Measurements from ENCODE around the gene KIF6. TPM values are rescaled to one million over a fixed set of nuclear protein-coding genes. Genes with fewer than 3 reads are reported as not detected.

KIF6 gene
- total RNA-seq, 2 experiments from 2014 or later, result 0.31 TPM; not detected in 1

GRCh38 chr6:39543950-39544349 lies 181.3 kb downstream of the KIF6 start:
- H3K36me3 Mint-ChIP-seq, result no peaks in the 10 kb centered on the region
- no peaks in the 10 kb centered on the region for H3K9me3 Mint-ChIP-seq

GRCh38 chr6:39543095-39543494 lies 182.1 kb downstream of the KIF6 start:
- Mint-ChIP-seq H3K27ac (no peak overlapping the region), H3K27me3 (peaks cover 1% of the 10 kb centered on the region), H3K4me3 (no peak overlapping the region), H3K4me1 (ENCODE audit: low read depth) (no peaks in the 10 kb centered on the region), H3K36me3 (no peaks in the 10 kb centered on the region), H3K9me3 (no peaks in the 10 kb centered on the region)
- ChIA-PET POLR2A (no interaction called here), CTCF (no interaction called here)
- no peak for DNase-seq
- intact Hi-C loops (cut with micrococcal nuclease), result no loop called here

More at GRCh38 chr6:39543950-39544349, 181.3 kb downstream of the KIF6 start:
- H3K27ac Mint-ChIP-seq, result no peak overlapping the region
- intact Hi-C loops (cut with micrococcal nuclease), result no loop called here
- H3K4me1 Mint-ChIP-seq (ENCODE audit: low read depth), result no peaks in the 10 kb centered on the region
- no peak for DNase-seq
- no peak overlapping the region for H3K4me3 Mint-ChIP-seq
- ChIA-PET CTCF (no interaction called here), POLR2A (no interaction called here)
- H3K27me3 Mint-ChIP-seq, result peaks cover 1% of the 10 kb centered on the region

DNA sequence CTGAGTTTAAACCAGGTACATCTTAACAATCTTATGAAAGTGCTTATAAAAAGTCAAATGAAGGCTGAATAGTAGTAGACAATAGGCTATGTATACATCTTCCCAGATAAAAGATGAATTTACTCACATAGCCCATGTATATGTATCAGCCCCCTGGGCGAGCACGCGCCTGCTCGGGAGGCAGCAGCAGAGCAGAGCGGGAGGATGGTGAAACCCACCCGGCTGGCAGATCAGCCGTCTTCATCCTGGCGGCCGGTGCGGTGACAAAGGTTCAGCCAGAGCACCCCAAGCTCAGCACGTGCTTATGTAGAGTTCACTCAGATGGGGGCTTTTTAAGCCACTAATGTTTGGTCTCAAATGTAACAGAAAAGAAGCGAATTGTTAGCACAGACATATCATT lies 184.8 kb downstream of the KIF6 start:
- no peaks in the 10 kb centered on the region for H3K4me1 Mint-ChIP-seq (ENCODE audit: low read depth)
- no peak overlapping the region for H3K27ac Mint-ChIP-seq
- no peak for DNase-seq
- H3K27me3 Mint-ChIP-seq, result no peaks in the 10 kb centered on the region
- H3K36me3 Mint-ChIP-seq, result no peaks in the 10 kb centered on the region
- no peak overlapping the region for H3K4me3 Mint-ChIP-seq
- POLR2A ChIA-PET, result no interaction called here
- intact Hi-C loops (cut with micrococcal nuclease), result no loop called here
- CTCF ChIA-PET, result interaction anchor here (0.8 kb wide), 1 partner anchor 351 kb away, joined by 3 read pairs; no protein-coding TSS in a partner anchor
- H3K9me3 Mint-ChIP-seq, result no peaks in the 10 kb centered on the region

GRCh38 chr6:39530201-39530759 lies 194.9 kb downstream of the KIF6 start:
- Mint-ChIP-seq H3K36me3 (no peaks in the 10 kb centered on the region), H3K27me3 (peaks cover 29% of the 10 kb centered on the region), H3K9me3 (no peaks in the 10 kb centered on the region), H3K4me1 (ENCODE audit: low read depth) (no peaks in the 10 kb centered on the region), H3K27ac (no peak overlapping the region), H3K4me3 (no peak overlapping the region)
- CTCF ChIA-PET, result no interaction called here
- no peak for DNase-seq
- POLR2A ChIA-PET, result no interaction called here
- intact Hi-C loops (cut with micrococcal nuclease), result no loop called here

- no peak overlapping the region for H3K4me3 Mint-ChIP-seq
- CTCF ChIA-PET, result no interaction called here
- H3K9me3 Mint-ChIP-seq, result no peaks in the 10 kb centered on the region
- intact Hi-C loops (cut with micrococcal nuclease), result no loop called here
- peaks cover 29% of the 10 kb centered on the region for H3K27me3 Mint-ChIP-seq
- H3K36me3 Mint-ChIP-seq, result no peaks in the 10 kb centered on the region
- POLR2A ChIA-PET, result no interaction called here
- no peaks in the 10 kb centered on the region for H3K4me1 Mint-ChIP-seq (ENCODE audit: low read depth)
- no peak overlapping the region for H3K27ac Mint-ChIP-seq
- no peak for DNase-seq
Observed at GRCh38 chr6:39527792-39528564, 197.2 kb downstream of the KIF6 start.

- no peak overlapping the region for H3K27ac Mint-ChIP-seq
- DNase-seq, result no peak
- intact Hi-C loops (cut with micrococcal nuclease), result no loop called here
- no peaks in the 10 kb centered on the region for H3K36me3 Mint-ChIP-seq
- CTCF ChIA-PET, result no interaction called here
- POLR2A ChIA-PET, result no interaction called here
- no peaks in the 10 kb centered on the region for H3K4me1 Mint-ChIP-seq (ENCODE audit: low read depth)
- H3K27me3 Mint-ChIP-seq, result peaks cover 15% of the 10 kb centered on the region
- H3K4me3 Mint-ChIP-seq, result no peak overlapping the region
- no peaks in the 10 kb centered on the region for H3K9me3 Mint-ChIP-seq
Observed at GRCh38 chr6:39524007-39524406, 201.2 kb downstream of the KIF6 start.

DNA sequence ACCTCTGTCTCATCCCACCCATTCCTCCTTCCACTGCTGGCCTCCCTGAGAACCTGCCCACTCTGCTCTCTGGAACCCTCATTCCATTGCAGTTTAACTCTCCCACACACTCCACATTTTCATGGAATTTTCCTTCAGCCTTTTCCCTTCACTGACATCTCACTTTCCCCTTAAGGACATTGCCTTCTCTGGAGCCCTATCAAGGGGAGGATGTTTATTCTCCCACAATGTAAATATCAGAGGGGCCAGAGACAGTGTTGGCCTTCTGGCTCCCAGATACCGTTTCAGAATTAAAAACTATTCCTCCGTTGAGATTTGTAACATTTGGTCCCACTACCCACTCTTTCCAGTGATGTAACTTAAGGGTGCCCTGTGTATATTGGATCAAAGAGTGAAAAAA lies 203.2 kb downstream of the KIF6 start:
- ChIA-PET CTCF (no interaction called here), POLR2A (no interaction called here)
- no peaks in the 10 kb centered on the region for H3K9me3 Mint-ChIP-seq
- peaks cover 6% of the 10 kb centered on the region for H3K27me3 Mint-ChIP-seq
- H3K36me3 Mint-ChIP-seq, result no peaks in the 10 kb centered on the region
- no peaks in the 10 kb centered on the region for H3K4me1 Mint-ChIP-seq (ENCODE audit: low read depth)
- intact Hi-C loops (cut with micrococcal nuclease), result no loop called here
- H3K27ac Mint-ChIP-seq, result no peak overlapping the region
- no peak overlapping the region for H3K4me3 Mint-ChIP-seq
- no peak for DNase-seq

GRCh38 chr6:39520916-39521315 lies 204.3 kb downstream of the KIF6 start:
- intact Hi-C loops (cut with micrococcal nuclease), result no loop called here
- Mint-ChIP-seq H3K9me3 (no peaks in the 10 kb centered on the region), H3K36me3 (no peaks in the 10 kb centered on the region), H3K4me3 (no peak overlapping the region), H3K27me3 (peaks cover 2% of the 10 kb centered on the region), H3K27ac (no peak overlapping the region), H3K4me1 (ENCODE audit: low read depth) (no peaks in the 10 kb centered on the region)
- POLR2A ChIA-PET, result no interaction called here
- CTCF ChIA-PET, result no interaction called here
- no peak for DNase-seq

- DNase-seq, result no peak
- Mint-ChIP-seq H3K36me3 (no peaks in the 10 kb centered on the region), H3K4me3 (no peak overlapping the region), H3K4me1 (ENCODE audit: low read depth) (no peaks in the 10 kb centered on the region), H3K27ac (no peak overlapping the region), H3K9me3 (no peaks in the 10 kb centered on the region), H3K27me3 (peaks cover 3% of the 10 kb centered on the region)
- intact Hi-C loops (cut with micrococcal nuclease), result no loop called here
- POLR2A ChIA-PET, result no interaction called here
- CTCF ChIA-PET, result no interaction called here
Observed at GRCh38 chr6:39520411-39520810, 204.8 kb downstream of the KIF6 start.

DNA sequence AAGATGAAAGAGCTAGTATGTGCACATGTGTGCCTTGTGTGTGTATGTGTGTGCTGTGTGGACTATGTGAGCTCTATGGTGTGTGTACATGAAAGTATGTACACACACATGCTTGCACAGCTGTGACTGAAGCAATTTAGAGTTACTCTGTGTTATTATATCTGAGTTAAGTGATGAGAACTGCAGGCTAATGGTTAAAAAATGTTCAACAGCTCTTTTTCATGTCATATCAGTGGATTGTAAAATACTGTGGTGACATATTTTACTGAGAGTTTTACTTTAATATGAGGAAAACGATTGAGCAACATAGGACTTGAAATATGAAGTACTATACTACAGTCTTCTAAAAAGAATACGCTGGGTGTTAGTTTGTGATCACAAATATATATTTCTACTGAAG lies 207.0 kb downstream of the KIF6 start:
- Mint-ChIP-seq H3K9me3 (no peaks in the 10 kb centered on the region), H3K27me3 (peaks cover 4% of the 10 kb centered on the region), H3K4me1 (ENCODE audit: low read depth) (no peaks in the 10 kb centered on the region), H3K4me3 (no peak overlapping the region), H3K36me3 (no peaks in the 10 kb centered on the region), H3K27ac (no peak overlapping the region)
- DNase-seq, result no peak
- intact Hi-C loops (cut with micrococcal nuclease), result no loop called here
- POLR2A ChIA-PET, result interaction anchor here (0.6 kb wide), 1 partner anchor 60 kb away, joined by 4 read pairs; no protein-coding TSS in a partner anchor
- CTCF ChIA-PET, result interaction anchor here (1.0 kb wide), 1 partner anchor 8 kb away, joined by 3 read pairs; no protein-coding TSS in a partner anchor

GRCh38 chr6:39517756-39518155 lies 207.5 kb downstream of the KIF6 start:
- ChIA-PET POLR2A (interaction anchor here (0.6 kb wide), 1 partner anchor 60 kb away, joined by 4 read pairs; no protein-coding TSS in a partner anchor), CTCF (no interaction called here)
- Mint-ChIP-seq H3K27ac (no peak overlapping the region), H3K27me3 (peaks cover 4% of the 10 kb centered on the region), H3K9me3 (no peaks in the 10 kb centered on the region), H3K36me3 (no peaks in the 10 kb centered on the region), H3K4me3 (no peak overlapping the region), H3K4me1 (ENCODE audit: low read depth) (no peaks in the 10 kb centered on the region)
- no peak for DNase-seq
- intact Hi-C loops (cut with micrococcal nuclease), result no loop called here

DNA sequence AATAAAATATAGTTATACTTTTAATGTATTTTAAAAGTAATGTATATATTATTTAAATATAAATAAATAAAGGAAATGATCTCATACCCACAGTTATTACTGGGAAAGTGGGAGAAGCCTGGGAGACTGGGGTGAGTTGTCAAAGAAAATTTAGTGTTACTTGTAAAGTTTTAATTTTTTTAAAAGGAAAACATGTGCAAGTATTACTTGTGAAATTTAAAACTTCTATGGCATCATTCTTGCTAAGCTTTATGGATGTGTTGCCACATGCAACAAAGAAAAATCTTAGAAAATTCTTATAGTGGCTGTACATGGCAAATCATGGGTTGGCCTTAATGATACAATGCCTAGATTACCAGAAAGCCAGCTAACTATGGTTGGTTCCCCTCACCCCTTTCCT lies 208.7 kb downstream of the KIF6 start:
- intact Hi-C loops (cut with micrococcal nuclease), result no loop called here
- Mint-ChIP-seq H3K27me3 (peaks cover 4% of the 10 kb centered on the region), H3K4me3 (no peak overlapping the region), H3K9me3 (no peaks in the 10 kb centered on the region), H3K4me1 (ENCODE audit: low read depth) (no peaks in the 10 kb centered on the region), H3K27ac (no peak overlapping the region), H3K36me3 (no peaks in the 10 kb centered on the region)
- ChIA-PET CTCF (no interaction called here), POLR2A (no interaction called here)
- DNase-seq, result no peak

DNA sequence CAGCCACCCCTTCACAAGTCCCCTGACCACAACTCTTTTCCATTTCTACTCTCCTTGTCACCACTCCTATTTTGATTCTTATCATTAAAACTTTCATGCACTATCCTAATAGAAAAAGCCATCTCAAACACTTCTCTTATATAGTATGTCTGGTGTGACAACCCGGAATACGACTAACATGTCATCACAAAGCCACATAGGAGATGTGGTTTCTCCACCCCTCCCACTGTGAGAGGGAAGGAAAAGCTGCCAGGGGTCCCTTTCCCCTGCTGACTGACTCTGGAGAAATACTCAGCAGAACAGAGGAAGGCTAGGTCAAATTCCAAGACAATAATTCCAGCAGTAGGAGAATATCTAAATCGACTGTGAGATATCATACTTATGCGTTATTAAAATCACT lies 209.7 kb downstream of the KIF6 start:
- Mint-ChIP-seq H3K4me1 (ENCODE audit: low read depth) (no peaks in the 10 kb centered on the region), H3K9me3 (no peaks in the 10 kb centered on the region), H3K27ac (no peak overlapping the region), H3K36me3 (no peaks in the 10 kb centered on the region), H3K27me3 (peaks cover 4% of the 10 kb centered on the region), H3K4me3 (no peak overlapping the region)
- POLR2A ChIA-PET, result no interaction called here
- intact Hi-C loops (cut with micrococcal nuclease), result no loop called here
- DNase-seq, result no peak
- CTCF ChIA-PET, result no interaction called here
